Endothelial cell of umbilical vein (primary cell): ENCODE measurements around the gene ZNF839.

Experiments
- CTCF ChIP-seq, 2 donors: IDR thresholded peaks; 1 replicate in 1 of 2; 2 replicates in 1 of 2; pipeline ENCODE4 v1.5.1; 2011; ENCODE audit warnings: low read length in 2 of 2, mild to moderate bottlenecking in 2 of 2, moderate library complexity in 2 of 2, control low read depth in 1 of 2, inconsistent platforms in 1 of 2, low read depth in 1 of 2; ENCODE audit not compliant: insufficient read depth in 1 of 2; ENCODE audit errors: extremely low read depth in 1 of 2
- EZH2 ChIP-seq: IDR thresholded peaks from 2 replicates; pipeline ENCODE4 v1.6.1; 2012; ENCODE audit warnings: borderline replicate concordance, low read depth, mild to moderate bottlenecking, moderate library complexity, low read length, inconsistent platforms; ENCODE audit not compliant: severe bottlenecking
- GATA2 ChIP-seq: IDR thresholded peaks from 2 replicates; pipeline ENCODE4 v1.7.0; 2011; ENCODE audit warnings: low read depth, mild to moderate bottlenecking, moderate library complexity, mixed read lengths, low read length; ENCODE audit not compliant: insufficient read length, insufficient read depth
- JUN ChIP-seq: IDR thresholded peaks from 2 replicates; pipeline ENCODE4 v1.6.1; 2011; ENCODE audit warnings: borderline replicate concordance, low read depth; ENCODE audit not compliant: insufficient read length, insufficient read depth
- MAX ChIP-seq: IDR thresholded peaks from 2 replicates; pipeline ENCODE4 v1.6.1; 2011; ENCODE audit not compliant: insufficient read depth, insufficient read length
- POLR2A ChIP-seq: IDR thresholded peaks from 2 replicates; pipeline ENCODE4 v1.6.1; 2012; ENCODE audit warnings: low read depth, mild to moderate bottlenecking, control low read depth, low read length
- POLR2AphosphoS5 ChIP-seq: IDR thresholded peaks from 2 replicates; pipeline ENCODE4 v1.6.1; 2012; ENCODE audit warnings: low read depth, mild to moderate bottlenecking, control low read depth, low read length, moderate library complexity; ENCODE audit not compliant: insufficient read depth

- no peak for TF ChIP-seq POLR2A
- TF ChIP-seq CTCF (IDR thresholded peaks at IDR 0.05; ENCODE audit: extremely low read depth in 1 of 2, insufficient read depth in 1 of 2, low read depth in 1 of 2, low read length in 2 of 2), result no peak
- no peak for TF ChIP-seq POLR2AphosphoS5
- TF ChIP-seq MAX, result no peak
- TF ChIP-seq JUN, result no peak
- no peak for TF ChIP-seq EZH2
- TF ChIP-seq GATA2, result no peak
Observed at GRCh38 chr14:102346645-102347044, 27.1 kb downstream of the ZNF839 start.
